Vagina (tissue), 2 donors: Measurements from ENCODE around the gene IGF2BP1.

Experiments used
- CTCF ChIP-seq, 3 experiments: fragments of 450-650 bp in 2 of 3; fragments of 200-600 bp in 1 of 3; sonication (generic) in 1 of 3; IDR thresholded peaks; one replicate each; pipeline ENCODE4 v1.5.1; 2017 to 2019; ENCODE audit warnings: antibody characterized with exemption in 3 of 3, mild to moderate bottlenecking in 2 of 3, moderate library complexity in 2 of 3
- POLR2A ChIP-seq, 2 donors: fragments of 450-650 bp; IDR thresholded peaks; one replicate each; pipeline ENCODE4 v1.6.1; 2017; ENCODE audit warnings: antibody characterized with exemption in 2 of 2, mild to moderate bottlenecking in 2 of 2, moderate library complexity in 2 of 2
- POLR2AphosphoS5 ChIP-seq, 2 donors: sonication (generic); formaldehyde crosslinking; IDR thresholded peaks; one replicate each; pipeline ENCODE4 v1.9.0; 2017; ENCODE audit warnings: antibody characterized with exemption in 2 of 2, mild to moderate bottlenecking in 2 of 2, low read depth in 1 of 2; ENCODE audit not compliant: insufficient read depth in 1 of 2

- TF ChIP-seq CTCF (IDR thresholded peaks at IDR 0.05) (no peak), POLR2AphosphoS5 (IDR thresholded peaks at IDR 0.05; ENCODE audit: insufficient read depth in 1 of 2, low read depth in 1 of 2) (no peak), POLR2A (IDR thresholded peaks at IDR 0.05) (no peak)
Observed at GRCh38 chr17:49074851-49075540, 77.8 kb downstream of the IGF2BP1 start.
